GM13977 (cell line): ENCODE data around the gene ERBB4.

ENCODE experiments used
- DNase-seq: peaks from one replicate; pipeline ENCODE4 v3.0.0; 2012; ENCODE audit warnings: low spot score
- in situ Hi-C: fragments of 300-500 bp; cut with MboI; formaldehyde crosslinking; loops from one replicate; pipeline ENCODE4 v1.12.0; 2022; ENCODE audit warnings: low sequenced_read_pairs, low pct_unique_long_range_greater_than_20kb, mixed read lengths, inconsistent platforms; ENCODE audit not compliant: unreplicated experiment
- TF ChIP-seq, protein P1 (sequence below): IDR thresholded peaks from 2 replicates; pipeline ENCODE4 v1.5.1; 2012; ENCODE audit warnings: mild to moderate bottlenecking, control low read depth; ENCODE audit not compliant: insufficient read depth; ENCODE audit errors: extremely low read depth, missing control alignments

The ERBB4 gene

DNA sequence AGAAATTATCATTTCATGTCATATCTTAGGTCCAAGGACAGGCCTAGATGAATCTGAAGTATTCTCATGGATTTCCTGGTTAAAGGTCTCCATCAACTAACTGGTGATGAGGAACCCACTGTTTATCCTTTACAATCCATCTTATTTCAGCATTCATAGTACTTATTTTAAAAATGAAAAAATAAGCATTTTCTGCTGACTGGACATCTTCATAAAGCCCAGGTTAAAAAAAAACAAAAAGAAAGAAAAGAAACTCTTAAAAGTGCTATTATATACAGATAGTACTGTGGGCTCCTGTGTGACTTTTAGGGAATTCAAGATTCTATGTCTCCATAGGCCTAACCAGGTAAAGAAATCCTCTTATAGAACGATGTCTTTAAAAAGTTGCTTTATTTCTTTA, 7.1 kb downstream of the ERBB4 start:
- TF ChIP-seq, protein P1, sequence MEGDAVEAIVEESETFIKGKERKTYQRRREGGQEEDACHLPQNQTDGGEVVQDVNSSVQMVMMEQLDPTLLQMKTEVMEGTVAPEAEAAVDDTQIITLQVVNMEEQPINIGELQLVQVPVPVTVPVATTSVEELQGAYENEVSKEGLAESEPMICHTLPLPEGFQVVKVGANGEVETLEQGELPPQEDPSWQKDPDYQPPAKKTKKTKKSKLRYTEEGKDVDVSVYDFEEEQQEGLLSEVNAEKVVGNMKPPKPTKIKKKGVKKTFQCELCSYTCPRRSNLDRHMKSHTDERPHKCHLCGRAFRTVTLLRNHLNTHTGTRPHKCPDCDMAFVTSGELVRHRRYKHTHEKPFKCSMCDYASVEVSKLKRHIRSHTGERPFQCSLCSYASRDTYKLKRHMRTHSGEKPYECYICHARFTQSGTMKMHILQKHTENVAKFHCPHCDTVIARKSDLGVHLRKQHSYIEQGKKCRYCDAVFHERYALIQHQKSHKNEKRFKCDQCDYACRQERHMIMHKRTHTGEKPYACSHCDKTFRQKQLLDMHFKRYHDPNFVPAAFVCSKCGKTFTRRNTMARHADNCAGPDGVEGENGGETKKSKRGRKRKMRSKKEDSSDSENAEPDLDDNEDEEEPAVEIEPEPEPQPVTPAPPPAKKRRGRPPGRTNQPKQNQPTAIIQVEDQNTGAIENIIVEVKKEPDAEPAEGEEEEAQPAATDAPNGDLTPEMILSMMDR = no peak
- in situ Hi-C loops = no loop called here
- no peak for DNase-seq

DNA sequence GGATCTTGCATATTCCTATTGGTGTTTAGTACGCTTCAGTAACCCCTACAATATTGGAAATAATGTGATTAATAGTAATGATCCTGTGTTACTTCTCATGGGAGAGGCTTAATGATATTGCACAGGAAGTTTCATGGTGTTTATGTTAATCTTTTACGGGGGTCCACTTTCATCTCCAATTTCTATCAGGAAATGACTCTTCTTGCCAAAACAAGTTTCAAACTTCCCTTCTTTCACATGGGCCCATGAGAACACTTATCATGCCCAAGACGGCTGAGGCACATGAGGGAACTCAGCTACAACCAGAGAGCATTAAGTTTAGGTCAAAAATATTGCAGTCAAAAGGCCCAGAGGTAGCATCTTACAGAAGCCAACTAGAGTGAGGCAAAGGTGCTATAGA, 7.6 kb downstream of the ERBB4 start:
- in situ Hi-C loops = no loop called here
- DNase-seq = no peak
- TF ChIP-seq, protein P1 = no peak

DNA sequence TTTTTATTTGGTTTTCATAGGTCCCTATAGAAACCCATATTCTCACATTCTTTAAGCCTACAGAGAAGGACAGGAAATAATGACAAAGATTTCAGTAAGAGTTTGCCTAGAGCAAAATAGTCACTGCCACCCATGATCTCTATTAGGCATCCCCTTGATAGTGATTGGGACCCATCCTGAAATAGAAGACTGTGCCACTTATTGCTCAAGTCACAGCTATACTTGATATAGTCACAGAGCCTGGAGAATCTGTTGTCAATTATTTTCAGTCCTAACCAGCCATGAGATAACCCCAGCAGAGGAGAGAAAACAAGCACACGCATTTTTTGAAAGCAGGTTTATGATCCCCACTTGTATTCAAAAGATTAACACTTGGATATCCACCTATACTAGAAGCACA, 8.2 kb downstream of the ERBB4 start:
- in situ Hi-C loops = no loop called here

DNA sequence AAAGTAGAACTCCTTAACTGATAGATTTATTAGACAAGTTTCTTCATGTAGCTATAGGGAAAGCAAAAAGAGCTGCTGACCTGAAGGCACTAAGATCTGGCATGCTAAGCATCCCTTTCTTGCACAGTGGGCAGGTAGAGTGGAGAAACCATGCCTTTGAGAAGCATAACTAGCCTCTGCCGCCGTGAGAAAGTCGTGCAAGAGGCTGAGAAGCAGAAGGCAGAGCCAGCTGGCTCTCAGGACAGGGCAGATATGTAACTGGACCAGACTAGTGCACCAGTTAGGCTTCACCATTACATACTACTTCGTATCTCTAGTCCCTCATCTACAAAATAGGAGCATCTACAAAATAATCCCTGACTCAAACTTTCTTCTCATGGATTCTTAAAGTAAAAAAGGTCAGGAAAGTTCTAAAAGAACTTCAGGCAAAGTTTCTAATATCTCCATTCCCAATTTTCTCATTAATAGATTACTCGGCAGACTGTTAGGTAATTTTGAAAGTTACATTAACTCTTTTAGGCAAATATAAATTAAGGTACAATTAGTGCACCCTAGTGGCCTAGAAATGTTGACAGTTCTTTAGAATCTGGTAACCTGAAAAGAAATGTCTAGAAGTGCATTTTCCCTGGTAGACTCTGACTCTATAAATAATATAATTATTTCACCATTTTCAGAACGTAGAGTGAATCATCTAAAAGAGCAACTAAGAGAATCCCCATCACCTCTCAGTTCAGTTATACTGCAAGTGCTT, 10.3 kb downstream of the ERBB4 start:
- in situ Hi-C loops = no loop called here
- no peak for DNase-seq
- TF ChIP-seq, protein P1 = no peak

More for the DNA sequence above, 8.2 kb downstream of the ERBB4 start:
- TF ChIP-seq, protein P1 = no peak
- DNase-seq = no peak

DNA sequence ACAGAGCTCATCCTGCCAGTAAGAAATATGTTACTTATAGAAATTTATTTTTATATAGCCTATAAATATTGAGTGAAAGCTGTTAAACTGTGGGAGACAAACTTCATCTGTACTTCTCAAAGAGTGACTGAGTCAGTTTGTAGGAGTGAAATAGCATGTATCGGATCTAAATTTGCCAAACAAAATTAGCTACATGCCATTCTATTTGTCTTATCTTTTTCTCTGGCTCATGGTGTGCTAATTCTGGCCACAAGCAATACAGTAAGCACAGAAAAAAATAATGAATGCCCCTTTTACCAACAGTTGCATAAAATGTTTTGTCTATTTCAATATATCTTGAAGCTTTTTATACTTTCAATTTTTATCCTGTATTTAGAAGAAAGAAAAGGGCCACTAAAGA, 12.5 kb downstream of the ERBB4 start:
- TF ChIP-seq, protein P1 = no peak
- in situ Hi-C loops = no loop called here
- no peak for DNase-seq

DNA sequence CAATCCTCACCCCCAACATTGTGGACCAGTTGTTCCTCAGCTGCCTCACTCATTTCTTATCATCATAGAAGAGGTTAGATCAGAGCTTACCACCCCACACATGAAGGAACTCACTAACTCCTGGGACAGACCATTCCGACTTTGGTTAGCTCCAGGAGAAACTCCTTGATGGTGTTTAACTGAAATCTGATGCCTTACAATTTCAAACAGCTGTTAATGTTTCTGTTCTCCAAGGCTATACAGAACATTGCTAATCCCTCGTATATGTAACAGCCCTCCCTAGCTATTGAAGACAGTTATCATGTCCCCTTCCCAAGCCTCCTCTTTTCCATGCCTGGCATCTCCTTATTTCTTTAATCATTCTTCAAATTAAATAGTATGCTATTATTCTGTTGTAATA, 14.8 kb downstream of the ERBB4 start:
- TF ChIP-seq, protein P1 = no peak
- DNase-seq = no peak
- in situ Hi-C loops = no loop called here

DNA sequence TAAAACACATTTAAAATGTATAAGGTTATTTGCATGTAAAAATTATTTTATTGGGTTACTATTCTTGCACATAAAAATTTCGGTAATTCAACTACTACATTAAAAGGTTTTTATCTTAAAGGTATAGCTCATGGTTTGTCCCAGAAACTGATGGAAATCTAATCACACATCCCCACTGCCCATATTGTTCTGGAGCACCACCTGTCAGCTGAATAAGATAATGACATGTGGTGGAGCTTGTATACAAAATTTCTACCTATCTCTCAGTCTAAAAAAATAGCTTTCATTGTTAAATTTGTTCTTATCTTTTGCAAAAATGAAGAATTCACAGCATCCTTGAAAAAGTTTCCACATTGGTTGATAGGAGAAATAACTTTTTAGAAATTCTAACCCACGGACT, 18.3 kb downstream of the ERBB4 start:
- TF ChIP-seq, protein P1 = peak; percentile 33
- DNase-seq = no peak
- in situ Hi-C loops = no loop called here
